Hepatic stellate cell (primary cell): ENCODE data around the gene WDR88.
A peak's percentile ranks its signal among the peaks of the same experiment; 100 is the strongest.
"Not testable (repeated sequence)": the region's sequence is repeated elsewhere in the genome, so short reads cannot be mapped to it uniquely, and the experiment has no call there.

Experiments used
- DNase-seq: peaks from one replicate; pipeline ENCODE4 v3.0.0; 2011; ENCODE audit warnings: low spot score

The WDR88 gene

GRCh38 chr19:33214596-33214995, 82.7 kb downstream of the WDR88 start:
- peak; percentile 75 for DNase-seq

- DNase-seq = no peak
These were observed 83.7 kb downstream of the WDR88 start for GRCh38 chr19:33215438-33216197.

DNA sequence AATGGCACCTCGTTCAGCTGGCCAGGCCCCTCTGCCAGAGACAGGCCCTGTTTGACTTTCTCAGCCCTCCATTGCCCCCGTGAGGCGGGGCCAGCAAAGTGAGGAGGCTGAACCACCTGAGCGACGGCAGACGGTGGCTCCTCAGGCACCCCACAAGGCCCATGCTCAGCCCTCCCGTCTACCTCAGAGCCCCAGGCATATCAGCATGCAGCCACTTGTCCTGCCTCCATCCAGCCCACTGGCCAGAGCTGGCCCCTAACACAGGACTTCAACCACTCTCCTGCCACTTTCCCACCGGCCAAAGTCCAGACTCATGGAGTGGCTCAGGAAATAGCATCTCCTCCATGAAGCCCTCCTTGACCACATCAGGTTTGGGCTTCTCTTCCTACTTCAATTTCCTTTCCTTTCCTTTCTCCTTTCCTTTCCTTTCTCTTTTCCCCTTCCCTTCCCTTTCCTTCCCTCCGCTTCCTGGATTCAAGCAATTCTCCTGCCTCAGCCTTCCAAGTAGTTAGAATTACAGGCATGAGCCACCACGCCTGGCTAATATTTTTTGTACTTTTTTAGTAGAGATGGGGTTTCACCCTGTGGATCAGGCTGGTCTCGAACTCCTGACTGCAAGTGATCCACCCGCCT, 84.4 kb downstream of the WDR88 start:
- DNase-seq = no peak

DNA sequence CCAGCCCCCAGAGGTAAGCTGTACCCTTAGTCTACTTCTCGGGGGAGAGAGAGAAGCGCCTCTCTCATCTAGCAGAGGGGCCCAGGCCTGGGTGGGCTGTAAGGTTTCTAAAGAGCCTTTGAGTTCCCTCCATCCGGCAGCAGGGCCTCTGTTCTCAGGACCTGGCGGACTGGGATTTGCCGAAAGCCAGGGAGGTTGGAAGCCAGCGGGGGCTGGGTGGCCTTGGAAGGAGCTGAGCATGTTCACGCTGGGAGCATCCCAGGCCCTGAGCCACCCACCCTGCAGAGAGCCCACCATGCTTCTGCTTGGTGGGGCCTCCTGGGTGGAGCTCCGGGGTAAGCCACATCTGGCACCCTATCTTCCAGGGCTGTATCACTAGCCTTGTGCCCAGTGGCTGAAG, 86.0 kb downstream of the WDR88 start:
- DNase-seq = no peak

GRCh38 chr19:33219261-33219815, 87.4 kb downstream of the WDR88 start:
- DNase-seq = no peak

GRCh38 chr19:33220115-33220514, 88.2 kb downstream of the WDR88 start:
- DNase-seq = no peak

GRCh38 chr19:33220735-33221134, 88.8 kb downstream of the WDR88 start:
- no peak for DNase-seq

- DNase-seq = no peak
These were observed 89.7 kb downstream of the WDR88 start for GRCh38 chr19:33221638-33222037.

DNA sequence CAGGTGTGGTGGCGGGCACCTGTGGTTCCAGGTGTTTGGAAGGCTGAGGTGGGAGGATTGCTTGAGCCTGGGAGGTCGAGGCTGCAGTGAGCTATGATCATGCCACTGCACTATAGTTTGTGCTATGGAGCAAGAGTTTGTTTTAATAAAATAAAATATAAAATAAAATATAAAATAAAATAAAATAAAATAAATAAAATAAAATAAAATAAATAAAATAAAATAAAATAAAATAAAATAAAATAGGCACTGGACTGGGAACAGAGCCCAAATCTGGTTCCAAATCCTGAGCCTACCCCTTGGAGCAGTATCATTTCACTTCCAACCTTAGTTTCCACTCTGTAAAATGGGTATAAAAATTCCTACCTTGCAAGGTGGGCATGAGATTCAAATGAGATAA, 90.3 kb downstream of the WDR88 start:
- DNase-seq = not testable (repeated sequence)

- no peak for DNase-seq
These were observed 93.0 kb downstream of the WDR88 start for GRCh38 chr19:33224694-33225457.
